ENCODE measurements around the gene KMT2D. TPM values are rescaled to one million over a fixed set of nuclear protein-coding genes. Genes with fewer than 3 reads are reported as not detected.

The KMT2D gene
- total and polyA plus RNA-seq, 2 of the 8 experiments (the other 6 are each of a cell fraction or from before 2014, with no cell fraction given): 9.1 to 86.3 TPM

GRCh38 chr12:49069507-49070346 is 9.1 kb upstream of the KMT2D start, which contains the start of gene RHEBL1 (continued):
- TF ChIP-seq KDM1A (IDR thresholded peaks at IDR 0.05; ENCODE audit: borderline replicate concordance, low read length) (peak; percentile 52; the same call in 1 of the 2 replicates), ASH2L (IDR thresholded peaks at IDR 0.05; ENCODE audit: low read length) (peak; percentile 89), SP2 (IDR thresholded peaks at IDR 0.05; ENCODE audit: low read length) (no peak), BACH1 (IDR thresholded peaks at IDR 0.05; ENCODE audit: low read length) (peak; percentile 41; the same call in 1 of the 2 replicates), EGR1 (IDR thresholded peaks at IDR 0.05; ENCODE audit: borderline replicate concordance, low read depth, low read length) (no peak; the same call in 1 of the 2 replicates), CTBP2 (IDR thresholded peaks at IDR 0.05; ENCODE audit: borderline replicate concordance, insufficient read depth, insufficient read length, low read length) (peak; percentile 80), NANOG (IDR thresholded peaks at IDR 0.05; ENCODE audit: insufficient read depth, low read depth, low read length, poor library complexity, severe bottlenecking) (peak; percentile 74), ATF2 (IDR thresholded peaks at IDR 0.05; ENCODE audit: low read length) (no peak), E2F6 (IDR thresholded peaks at IDR 0.05) (peak; percentile 83; the same call in 1 of the 2 replicates), RBBP5 (IDR thresholded peaks at IDR 0.05; ENCODE audit: borderline replicate concordance, low read depth, low read length) (peak; percentile 82; the same call in 1 of the 2 replicates), KDM4A (IDR thresholded peaks at IDR 0.05; ENCODE audit: low read depth, low read length, severe bottlenecking) (peak; percentile 99), PHF8 (conservative IDR thresholded peaks at IDR 0.05; ENCODE audit: low read depth, low read length) (peak; percentile 55; the same call in 1 of the 2 replicates), RNF2 (IDR thresholded peaks at IDR 0.05; ENCODE audit: borderline replicate concordance, low read depth, low read length, missing control alignments, poor library complexity, severe bottlenecking) (no peak), NRF1 (IDR thresholded peaks at IDR 0.05; ENCODE audit: low read depth, low read length) (peak; percentile 69), CBX8 (IDR thresholded peaks at IDR 0.05; ENCODE audit: borderline replicate concordance, low read depth, low read length) (no peak), POLR2A (IDR thresholded peaks at IDR 0.05; ENCODE audit: control extremely low read depth in 1 of 2, low read depth in 2 of 2, low read length in 2 of 2) (no peak), JUN (IDR thresholded peaks at IDR 0.05; ENCODE audit: low read depth, low read length) (no peak), TAF7 (optimal IDR thresholded peaks at IDR 0.05; ENCODE audit: borderline replicate concordance, low read depth, low read length) (peak; percentile 15), MAX (IDR thresholded peaks at IDR 0.05) (peak; percentile 73), POLR2AphosphoS5 (IDR thresholded peaks at IDR 0.05; ENCODE audit: low read depth, low read length) (no peak)

All from H1 (cell line).